Gastrocnemius medialis (tissue), 4 donors: ENCODE measurements around the gene KCNT1.

Experiments
- CTCF ChIP-seq, 5 experiments: fragments of 450-650 bp in 3 of 5; fragments of 200-600 bp in 2 of 5; sonication (generic) in 2 of 5; IDR thresholded peaks in 4 of 5; conservative IDR thresholded peaks in 1 of 5; 1 replicate in 4 of 5; 2 replicates in 1 of 5; pipeline ENCODE4 v1.5.1; 2016 to 2019; ENCODE audit warnings: antibody characterized with exemption in 5 of 5, mild to moderate bottlenecking in 3 of 5, moderate library complexity in 3 of 5
- POLR2A ChIP-seq, 2 donors: fragments of 450-650 bp; IDR thresholded peaks; one replicate each; pipeline ENCODE4 v1.6.1; 2017; ENCODE audit warnings: antibody characterized with exemption in 2 of 2, mild to moderate bottlenecking in 2 of 2, moderate library complexity in 2 of 2

- no peak for TF ChIP-seq CTCF (IDR thresholded peaks at IDR 0.05 in 4 of 5, conservative IDR thresholded peaks at IDR 0.05 in 1 of 5)
- TF ChIP-seq POLR2A (IDR thresholded peaks at IDR 0.05): no peak
Measured at GRCh38 chr9:135670721-135671590, 31.0 kb upstream of the KCNT1 start.
